AG10803 (cell line): ENCODE results near the gene KLHL15.

ENCODE experiments used
- DNase-seq: peaks from one replicate; pipeline ENCODE4 v3.0.0; 2010; ENCODE audit warnings: low read depth
- H3K4me3 ChIP-seq: 2 replicates; pipeline ENCODE4 v1.5.1; 2011; ENCODE audit warnings: mild to moderate bottlenecking, low read length, control low read depth
- TF ChIP-seq, protein P1 (sequence below): conservative IDR thresholded peaks from 2 replicates; pipeline ENCODE4 v1.5.1; 2011; ENCODE audit warnings: mild to moderate bottlenecking, low read length, control low read depth, inconsistent platforms

The KLHL15 gene

DNA sequence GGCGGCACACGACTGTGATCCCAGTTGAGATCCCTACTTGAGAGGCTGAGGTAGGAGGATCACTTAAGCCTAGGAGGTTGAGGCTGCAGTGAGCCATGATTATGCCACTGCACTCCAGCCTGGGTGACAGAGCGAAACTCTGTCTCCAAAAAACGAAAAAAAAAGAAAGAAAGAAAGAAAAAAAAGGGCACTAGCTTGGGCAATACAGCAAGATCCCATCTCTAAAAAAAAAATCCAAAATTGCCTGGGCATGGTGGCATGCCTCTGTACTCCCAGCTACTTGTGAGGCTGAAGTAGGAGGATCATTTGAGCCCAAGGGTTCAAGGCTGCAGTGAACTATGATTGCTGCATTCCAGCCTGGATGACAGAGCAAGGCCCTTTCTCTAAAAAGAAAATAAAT, 10.7 kb upstream of the KLHL15 start:
- DNase-seq, result no peak
- TF ChIP-seq, protein P1, sequence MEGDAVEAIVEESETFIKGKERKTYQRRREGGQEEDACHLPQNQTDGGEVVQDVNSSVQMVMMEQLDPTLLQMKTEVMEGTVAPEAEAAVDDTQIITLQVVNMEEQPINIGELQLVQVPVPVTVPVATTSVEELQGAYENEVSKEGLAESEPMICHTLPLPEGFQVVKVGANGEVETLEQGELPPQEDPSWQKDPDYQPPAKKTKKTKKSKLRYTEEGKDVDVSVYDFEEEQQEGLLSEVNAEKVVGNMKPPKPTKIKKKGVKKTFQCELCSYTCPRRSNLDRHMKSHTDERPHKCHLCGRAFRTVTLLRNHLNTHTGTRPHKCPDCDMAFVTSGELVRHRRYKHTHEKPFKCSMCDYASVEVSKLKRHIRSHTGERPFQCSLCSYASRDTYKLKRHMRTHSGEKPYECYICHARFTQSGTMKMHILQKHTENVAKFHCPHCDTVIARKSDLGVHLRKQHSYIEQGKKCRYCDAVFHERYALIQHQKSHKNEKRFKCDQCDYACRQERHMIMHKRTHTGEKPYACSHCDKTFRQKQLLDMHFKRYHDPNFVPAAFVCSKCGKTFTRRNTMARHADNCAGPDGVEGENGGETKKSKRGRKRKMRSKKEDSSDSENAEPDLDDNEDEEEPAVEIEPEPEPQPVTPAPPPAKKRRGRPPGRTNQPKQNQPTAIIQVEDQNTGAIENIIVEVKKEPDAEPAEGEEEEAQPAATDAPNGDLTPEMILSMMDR, result no peak
- no peak overlapping the region for H3K4me3 ChIP-seq

DNA sequence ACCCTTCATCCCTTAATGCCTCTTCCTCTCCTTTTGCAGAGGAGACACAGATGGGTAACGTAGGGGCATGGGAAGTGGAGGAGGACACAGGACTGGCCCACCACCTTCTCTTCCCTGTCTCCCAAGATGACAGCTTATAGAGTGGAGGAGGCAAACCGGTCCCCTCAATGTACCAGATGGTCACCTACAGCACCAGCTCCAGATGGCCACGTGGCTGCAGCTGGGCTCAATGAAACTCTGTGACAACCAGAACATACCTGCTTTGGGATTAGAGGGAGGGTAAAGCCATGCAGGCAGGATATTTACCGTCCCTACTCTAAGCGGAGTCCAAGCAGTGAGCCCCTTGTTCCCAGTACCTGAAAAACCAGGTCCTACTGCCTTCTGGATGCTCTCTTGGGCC, 7.5 kb upstream of the KLHL15 start:
- no peak overlapping the region for H3K4me3 ChIP-seq

DNA sequence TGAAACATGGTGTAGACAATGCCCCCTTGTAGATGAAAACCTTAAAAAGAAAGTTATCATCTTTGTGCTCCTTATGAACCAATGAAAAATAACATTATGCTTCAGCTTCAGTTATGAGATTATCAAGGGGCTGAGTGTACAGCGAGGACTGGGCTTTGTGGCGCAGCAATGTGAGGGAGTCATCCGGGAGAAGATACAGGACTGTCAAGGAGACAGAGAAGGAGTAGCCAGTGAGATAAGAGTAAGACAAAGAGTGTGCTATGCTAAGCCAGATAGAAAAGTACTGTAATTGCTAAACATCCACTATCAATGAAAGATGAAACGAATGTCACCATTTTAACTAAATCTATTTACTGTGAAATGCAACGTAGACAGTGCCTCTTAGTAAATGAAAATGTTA, 3.6 kb upstream of the KLHL15 start:
- TF ChIP-seq, protein P1, result no peak
- no peak overlapping the region for H3K4me3 ChIP-seq
- no peak for DNase-seq

More for the DNA sequence above, 7.5 kb upstream of the KLHL15 start:
- TF ChIP-seq, protein P1, result no peak
- no peak for DNase-seq

DNA sequence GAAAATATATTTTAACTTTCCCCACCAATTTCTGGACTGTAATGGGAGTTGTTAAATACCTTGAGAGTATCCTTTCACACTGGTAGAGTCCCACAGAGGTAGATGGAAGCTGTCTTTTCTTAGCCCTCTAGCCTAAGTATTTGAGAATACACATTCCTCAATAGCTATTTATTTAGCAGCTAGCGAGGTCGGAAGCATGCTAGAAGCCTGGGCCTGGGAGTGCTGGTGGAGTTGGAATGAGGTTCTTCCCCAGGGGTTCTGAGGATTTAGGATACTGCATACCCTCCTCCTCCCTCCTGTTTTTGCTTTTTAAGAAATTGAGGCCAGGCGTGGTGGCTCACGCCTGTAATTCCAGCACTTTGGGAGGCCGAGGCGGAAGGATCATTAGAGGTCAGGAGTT, 999 bp upstream of the KLHL15 start:
- TF ChIP-seq, protein P1, result no peak

DNA sequence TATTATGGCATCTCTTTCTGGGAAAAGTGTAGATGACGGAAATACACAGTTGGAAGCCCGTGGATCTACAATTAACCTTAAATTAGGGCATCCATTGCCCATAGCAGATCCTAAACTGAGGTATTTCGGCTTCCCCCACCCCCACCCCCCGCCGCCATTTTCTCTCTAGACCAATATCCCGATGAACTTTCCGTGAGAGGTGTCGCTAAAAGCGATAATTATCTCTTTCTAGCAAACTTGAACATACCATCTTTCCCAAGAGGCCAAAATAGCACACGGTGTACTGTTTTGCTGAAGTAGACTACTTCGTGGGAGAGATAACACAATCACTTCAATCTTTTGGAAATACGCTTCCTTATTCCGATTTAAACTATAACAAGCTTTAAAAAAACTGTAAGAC, 554 bp downstream of the KLHL15 start:
- peak overlapping the region; percentile 78 for H3K4me3 ChIP-seq
- DNase-seq, result no peak

More for the DNA sequence above, 999 bp upstream of the KLHL15 start:
- H3K4me3 ChIP-seq, result no peak overlapping the region
- DNase-seq, result no peak

DNA sequence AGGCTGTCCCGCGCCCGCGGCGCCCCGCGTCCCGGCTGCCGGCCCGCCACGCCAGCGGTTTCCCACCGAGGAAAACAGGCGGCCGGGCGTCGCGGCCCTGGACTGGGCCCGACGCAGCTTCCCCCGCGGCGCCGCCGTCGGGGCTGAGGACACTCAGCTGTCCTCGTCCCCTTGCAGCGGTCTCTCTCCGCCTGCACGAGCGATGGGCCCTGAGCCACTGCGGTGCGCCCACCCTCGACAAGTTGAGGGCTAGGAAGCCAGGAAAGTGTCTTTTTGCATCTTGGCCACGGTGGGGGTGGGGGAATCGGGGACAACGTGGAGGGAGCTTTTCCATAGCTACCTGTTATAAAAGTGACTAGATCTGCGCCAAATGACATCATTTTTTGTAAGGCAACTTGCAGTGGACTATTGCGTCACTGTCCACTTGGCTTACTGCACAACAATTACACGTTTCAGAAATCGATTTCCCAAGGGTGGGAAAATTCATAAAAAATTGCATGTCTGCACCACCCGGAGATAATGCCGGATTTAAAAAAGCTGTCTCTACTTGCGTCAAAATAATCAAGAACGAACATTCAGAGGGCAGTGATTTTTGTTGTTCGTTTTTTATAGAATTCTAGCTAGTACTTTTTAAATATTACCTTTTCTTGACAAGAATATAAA, 1.1 kb downstream of the KLHL15 start:
- DNase-seq, result peak; percentile 80
- TF ChIP-seq, protein P1, result no peak
- peak overlapping the region; percentile 78 for H3K4me3 ChIP-seq

More for the DNA sequence above, 554 bp downstream of the KLHL15 start:
- TF ChIP-seq, protein P1, result no peak
